ENCODE data around the gene RAI1. TPM values are rescaled to one million over a fixed set of nuclear protein-coding genes. Genes with fewer than 3 reads are reported as not detected.

Gene RAI1
- total and polyA plus RNA-seq, 12 donors = 4.2 to 37.3 (median 26.9) TPM

DNA sequence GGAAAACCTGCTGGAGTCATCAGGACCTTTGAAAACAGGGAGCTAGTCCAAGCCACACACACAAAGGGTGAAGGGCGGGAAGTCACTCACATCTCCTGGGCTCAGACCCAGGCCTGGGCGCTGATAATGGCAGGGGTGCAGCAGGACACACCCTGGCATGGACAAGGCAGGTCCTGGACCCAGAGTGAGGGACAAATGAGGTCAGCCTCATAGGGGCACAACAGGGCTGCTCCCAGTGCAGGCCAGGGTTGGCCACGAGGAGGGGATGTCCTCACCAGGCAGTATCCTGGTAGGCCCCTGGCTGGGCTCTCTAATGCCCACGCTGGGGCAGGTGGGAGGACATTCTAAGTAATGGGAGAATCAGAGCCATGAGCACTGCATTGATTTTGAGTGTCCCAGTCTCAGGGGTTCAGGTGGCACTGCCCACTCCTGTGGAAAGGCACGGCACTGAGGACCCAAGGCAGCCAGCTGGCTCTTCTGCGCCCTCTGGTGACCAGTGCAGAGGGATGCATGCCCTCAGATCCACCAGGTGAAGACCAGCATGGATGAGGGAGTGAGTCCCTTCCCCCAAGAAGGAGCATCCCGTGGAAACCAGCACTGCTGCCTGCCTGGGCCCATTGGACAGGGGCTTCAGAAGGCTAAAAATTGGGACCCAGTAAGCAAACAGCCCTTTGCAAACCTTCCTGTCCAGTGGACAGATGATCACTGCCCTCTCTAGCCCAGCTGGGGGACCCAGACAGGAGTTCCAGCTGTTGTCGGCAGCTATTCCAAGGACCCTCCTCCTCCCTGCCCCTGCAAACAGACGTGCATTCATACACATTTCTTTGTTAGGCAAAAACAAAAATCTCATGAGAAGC is 178.9 kb downstream of the RAI1 start:
- Histone ChIP-seq H3K27me3 (no peaks in the 10 kb centered on the region), H3K27ac (peak overlapping the region in 1 of 5 donors; percentile 13), H3K4me1 (replicated peaks in 1 of 2) (peaks cover 17 to 35% of the 10 kb centered on the region in 2 donors), H3K4me3 (no peak overlapping the region), H3K36me3 (replicated peaks in 1 of 2) (peaks cover 0 to 15% of the 10 kb centered on the region in 2 donors), H3K9me3 (replicated peaks in 1 of 3) (no peaks in the 10 kb centered on the region)
- whole genome bisulfite sequencing, 4 donors = 28 to 55% (median 36%) methylated on average over 6 to 9 of the region's 9 CpGs
- intact Hi-C loops (cut with DNase I) = loop anchor here (5.0 kb wide), 2 partner anchors 48 to 178 kb away; partner anchors contain the start of gene RAI1 (in 1 of the 2)
- TF ChIP-seq POLR2A (IDR thresholded peaks at IDR 0.05) = no peak
- TF ChIP-seq, protein P1, sequence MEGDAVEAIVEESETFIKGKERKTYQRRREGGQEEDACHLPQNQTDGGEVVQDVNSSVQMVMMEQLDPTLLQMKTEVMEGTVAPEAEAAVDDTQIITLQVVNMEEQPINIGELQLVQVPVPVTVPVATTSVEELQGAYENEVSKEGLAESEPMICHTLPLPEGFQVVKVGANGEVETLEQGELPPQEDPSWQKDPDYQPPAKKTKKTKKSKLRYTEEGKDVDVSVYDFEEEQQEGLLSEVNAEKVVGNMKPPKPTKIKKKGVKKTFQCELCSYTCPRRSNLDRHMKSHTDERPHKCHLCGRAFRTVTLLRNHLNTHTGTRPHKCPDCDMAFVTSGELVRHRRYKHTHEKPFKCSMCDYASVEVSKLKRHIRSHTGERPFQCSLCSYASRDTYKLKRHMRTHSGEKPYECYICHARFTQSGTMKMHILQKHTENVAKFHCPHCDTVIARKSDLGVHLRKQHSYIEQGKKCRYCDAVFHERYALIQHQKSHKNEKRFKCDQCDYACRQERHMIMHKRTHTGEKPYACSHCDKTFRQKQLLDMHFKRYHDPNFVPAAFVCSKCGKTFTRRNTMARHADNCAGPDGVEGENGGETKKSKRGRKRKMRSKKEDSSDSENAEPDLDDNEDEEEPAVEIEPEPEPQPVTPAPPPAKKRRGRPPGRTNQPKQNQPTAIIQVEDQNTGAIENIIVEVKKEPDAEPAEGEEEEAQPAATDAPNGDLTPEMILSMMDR (IDR thresholded peaks at IDR 0.05) = peak; percentile 93 to 98 (median 97)
- DNase-seq = peak; percentile 58 to 86 (median 74)

DNA sequence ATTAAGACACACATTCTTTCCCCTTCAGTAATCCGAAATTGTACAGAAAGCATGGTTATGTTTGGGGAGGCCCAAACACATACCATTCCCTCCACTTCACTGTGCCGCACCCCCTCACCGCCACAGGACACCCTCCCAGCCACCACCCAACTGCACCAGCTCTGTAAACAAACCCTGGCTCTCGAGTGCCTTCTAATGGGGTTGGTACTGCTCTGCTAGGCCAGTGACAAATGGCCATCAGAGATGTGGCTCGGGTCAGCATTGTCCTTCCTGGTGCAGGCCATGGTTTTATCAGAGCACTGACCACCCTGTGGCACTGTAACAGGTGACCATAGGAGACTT is 179.5 kb downstream of the RAI1 start:
- TF ChIP-seq, protein P1 (IDR thresholded peaks at IDR 0.05) = no peak
- no peak for TF ChIP-seq POLR2A (IDR thresholded peaks at IDR 0.05)
- Histone ChIP-seq H3K36me3 (replicated peaks in 1 of 2) (peaks cover 0 to 17% of the 10 kb centered on the region in 2 donors), H3K4me1 (replicated peaks in 1 of 2) (peaks cover 16 to 29% of the 10 kb centered on the region in 2 donors), H3K4me3 (no peak overlapping the region), H3K27ac (no peak overlapping the region), H3K9me3 (replicated peaks in 1 of 3) (no peaks in the 10 kb centered on the region), H3K27me3 (no peaks in the 10 kb centered on the region)
- no peak for DNase-seq
- intact Hi-C loops (cut with DNase I) = loop anchor here in 1 of 2 donors (5.0 kb wide), 2 partner anchors 48 to 178 kb away; partner anchors contain the start of gene RAI1
- 82 to 88% (median 85%) methylated on average over 4 to 5 of the region's 5 CpGs for WGBS, 4 donors

MicroRNA genes within 50 kb of the gene (microRNA counts, 767-probe panel; counts per million panel counts)
- microRNA hsa-miR-33b-5p = 0 counts per million in 2 donors

Small RNA genes lying within 50 kb of the gene (microRNA-seq; reads per million reads assigned to microRNA genes)
- gene MIR33B = 55.0 to 186 (median 71.4) reads per million in 3 donors
- 6.7 to 8.8 (median 7.4) reads per million in 3 donors for gene MIR6777

Small RNA genes lying within 50 kb of the gene (small RNA-seq; reads per million reads assigned to genes)
- gene MIR33B (1.8 to 3.0 reads per million in 2 donors), gene MIR6777 (0.92 to 2.7 reads per million in 2 donors), gene RF02177 (0 reads per million in 2 donors), gene RF02178 (0 reads per million in 2 donors)

Other genes starting within 250 kb of the RAI1 start
- 10 to 100 TPM in 8 of 9 donors, 1 to 10 TPM in 1; 8.2 to 41.2 (median 20.3) TPM for gene MED9, start 204.5 kb upstream of the RAI1 start, total RNA-seq
- gene MED9, start 204.5 kb upstream of the RAI1 start, polyA plus RNA-seq = 10 to 100 TPM; 12.3 to 14.9 (median 14.7) TPM
- 100 to 1,000 TPM in 1 of 9 donors, 10 to 100 TPM in 6, 1 to 10 TPM in 2; 4.5 to 134 (median 22.3) TPM for gene RASD1, start 185.1 kb upstream of the RAI1 start, total RNA-seq
- gene RASD1, start 185.1 kb upstream of the RAI1 start, polyA plus RNA-seq = 10 to 100 TPM in 2 of 3 donors, 1 to 10 TPM in 1; 7.5 to 56.7 (median 14.4) TPM
- 100 to 1,000 TPM in 1 of 9 donors, 10 to 100 TPM in 8; 41.6 to 111 (median 65.1) TPM for gene PEMT, start 89.8 kb upstream of the RAI1 start, total RNA-seq
- 100 to 1,000 TPM in 1 of 3 donors, 10 to 100 TPM in 2; 19.7 to 141 (median 89.3) TPM for gene PEMT, start 89.8 kb upstream of the RAI1 start, polyA plus RNA-seq
- gene SREBF1, start 155.5 kb downstream of the RAI1 start, total RNA-seq = 100 to 1,000 TPM in 8 of 9 donors, 10 to 100 TPM in 1; 48.2 to 850 (median 582) TPM
- 100 to 1,000 TPM; 298 to 818 (median 483) TPM for gene SREBF1, start 155.5 kb downstream of the RAI1 start, polyA plus RNA-seq

Data from adrenal gland (tissue), 12 donors.